ENCODE results near the gene MBOAT1. TPM values are rescaled to one million over a fixed set of nuclear protein-coding genes. Genes with fewer than 3 reads are reported as not detected.

MBOAT1 gene
- polyA plus RNA-seq, 3 donors: 6.8 to 59.1 (median 8.1) TPM

DNA sequence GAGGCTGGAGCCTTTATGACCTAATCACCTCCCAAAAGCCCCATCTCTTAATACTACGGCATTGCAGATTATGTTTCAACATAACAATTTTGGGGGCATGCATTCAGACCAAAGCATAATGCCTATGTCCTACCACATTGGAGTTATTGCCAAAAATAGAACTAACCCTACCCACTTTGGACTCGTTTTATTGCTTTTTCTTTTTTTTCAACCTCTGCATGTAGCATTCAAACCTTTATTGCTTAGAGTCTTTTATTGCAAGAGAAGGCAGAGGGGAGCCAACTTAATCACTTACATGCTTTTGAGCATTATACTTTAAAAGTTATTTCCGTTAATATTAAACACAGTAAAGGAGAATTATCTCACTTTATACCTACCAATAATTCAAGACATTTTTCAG, 8.1 kb upstream of the MBOAT1 start:
- Histone ChIP-seq H3K9me3 (replicated peaks in 1 of 2; ENCODE audit: control insufficient read depth in 1 of 2, insufficient read depth in 1 of 2, low read length in 2 of 2) (no peaks in the 10 kb centered on the region), H3K79me2 (ENCODE audit: insufficient read depth, low read length) (no peaks in the 10 kb centered on the region), H3K4me3 (replicated peaks in 1 of 3; ENCODE audit: low read depth in 2 of 3, low read length in 3 of 3) (no peak overlapping the region), H3K36me3 (replicated peaks in 1 of 2; ENCODE audit: control insufficient read depth in 1 of 2, insufficient read depth in 2 of 2, low read length in 2 of 2) (no peaks in the 10 kb centered on the region), H2AFZ (ENCODE audit: insufficient read depth, low read depth, low read length, poor library complexity, severe bottlenecking) (no peak overlapping the region), H3K4me2 (replicated peaks; ENCODE audit: extremely low read depth, low read length, poor library complexity, severe bottlenecking) (no peak overlapping the region), H3K4me1 (ENCODE audit: control insufficient read depth in 1 of 2, insufficient read depth in 2 of 2, low read length in 2 of 2) (peaks cover 4 to 13% of the 10 kb centered on the region in 2 donors), H3K27me3 (ENCODE audit: control insufficient read depth in 2 of 2, insufficient read depth in 2 of 2, low read length in 2 of 2) (no peaks in the 10 kb centered on the region), H3K9ac (ENCODE audit: insufficient read depth, low read length, poor library complexity, severe bottlenecking) (no peak overlapping the region), H3K27ac (ENCODE audit: low read depth in 1 of 2, low read length in 2 of 2) (no peak overlapping the region), H4K20me1 (ENCODE audit: insufficient read depth, low read length) (no peaks in the 10 kb centered on the region)
- 100% methylated on average over 1 of the region's 3 CpGs for WGBS (ENCODE audit: insufficient coverage)
- no peak for TF ChIP-seq CTCF (IDR thresholded peaks at IDR 0.05)
- H3K9me3 Mint-ChIP-seq: no peaks in the 10 kb centered on the region
- no peak overlapping the region for H3K4me3 Mint-ChIP-seq
- no peak for DNase-seq
- no peaks in the 10 kb centered on the region for H3K36me3 Mint-ChIP-seq
- peaks cover 20% of the 10 kb centered on the region for H3K4me1 Mint-ChIP-seq
- H3K27me3 Mint-ChIP-seq (ENCODE audit: low read depth in 3 of 3): peaks cover 0 to 2% (median 1%) of the 10 kb centered on the region in 3 donors
- intact Hi-C loops (cut with micrococcal nuclease): no loop called here
- no peak overlapping the region for H3K27ac Mint-ChIP-seq

DNA sequence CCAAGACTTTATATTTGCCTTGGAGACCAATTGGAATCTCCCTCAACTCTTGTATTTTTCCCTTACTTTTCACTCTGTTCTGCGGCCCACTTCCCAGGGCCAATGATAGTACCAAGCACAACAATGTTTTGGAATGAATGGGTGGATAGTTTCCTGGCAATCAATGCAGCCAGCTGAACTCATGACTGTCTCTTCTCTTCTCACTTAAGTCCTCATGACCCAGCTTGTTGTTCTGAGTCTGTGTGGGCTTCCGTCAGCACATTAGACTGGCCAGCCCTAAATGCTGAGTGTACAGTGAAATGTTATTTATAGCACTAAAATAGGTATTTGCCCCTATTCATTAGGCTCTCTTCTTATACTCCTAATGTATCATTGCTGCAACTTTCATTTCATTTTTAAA, 5.6 kb upstream of the MBOAT1 start:
- Mint-ChIP-seq H3K4me1 (peaks cover 24% of the 10 kb centered on the region), H3K4me3 (no peak overlapping the region), H3K36me3 (no peaks in the 10 kb centered on the region), H3K27ac (no peak overlapping the region), H3K9me3 (no peaks in the 10 kb centered on the region), H3K27me3 (ENCODE audit: low read depth in 3 of 3) (peaks cover 0 to 2% (median 1%) of the 10 kb centered on the region in 3 donors)
- no peak overlapping the region for H3K9ac ChIP-seq (ENCODE audit: insufficient read depth, low read length, poor library complexity, severe bottlenecking)
- no peaks in the 10 kb centered on the region for H4K20me1 ChIP-seq (ENCODE audit: insufficient read depth, low read length)
- no peaks in the 10 kb centered on the region for H3K79me2 ChIP-seq (ENCODE audit: insufficient read depth, low read length)
- WGBS (ENCODE audit: insufficient coverage): no CpG with 5 or more reads among the region's 2 CpGs
- no peaks in the 10 kb centered on the region for H3K9me3 ChIP-seq (replicated peaks in 1 of 2; ENCODE audit: control insufficient read depth in 1 of 2, insufficient read depth in 1 of 2, low read length in 2 of 2)
- no peak for TF ChIP-seq CTCF (IDR thresholded peaks at IDR 0.05)
- H3K4me1 ChIP-seq (ENCODE audit: control insufficient read depth in 1 of 2, insufficient read depth in 2 of 2, low read length in 2 of 2): peaks cover 10 to 16% of the 10 kb centered on the region in 2 donors
- no peak overlapping the region for H3K27ac ChIP-seq (ENCODE audit: low read depth in 1 of 2, low read length in 2 of 2)
- H3K4me2 ChIP-seq (replicated peaks; ENCODE audit: extremely low read depth, low read length, poor library complexity, severe bottlenecking): no peak overlapping the region
- intact Hi-C loops (cut with micrococcal nuclease): loop anchor here in 1 of 2 donors (10.0 kb wide), 1 partner anchor 93 kb away; no protein-coding TSS in a partner anchor
- H3K4me3 ChIP-seq (replicated peaks in 1 of 3; ENCODE audit: low read depth in 2 of 3, low read length in 3 of 3): no peak overlapping the region
- H2AFZ ChIP-seq (ENCODE audit: insufficient read depth, low read depth, low read length, poor library complexity, severe bottlenecking): no peak overlapping the region
- H3K27me3 ChIP-seq (ENCODE audit: control insufficient read depth in 2 of 2, insufficient read depth in 2 of 2, low read length in 2 of 2): no peaks in the 10 kb centered on the region
- DNase-seq: no peak
- no peaks in the 10 kb centered on the region for H3K36me3 ChIP-seq (replicated peaks in 1 of 2; ENCODE audit: control insufficient read depth in 1 of 2, insufficient read depth in 2 of 2, low read length in 2 of 2)
